HG02642 (cell line): ENCODE data around the gene HDAC4.

Experiments
- ATAC-seq: cut with Tn5 transposase; IDR thresholded peaks from one replicate; pipeline ENCODE4 v1.9.1; 2021; ENCODE audit warnings: mild to moderate bottlenecking; ENCODE audit not compliant: unreplicated experiment, poor library complexity

Gene HDAC4

DNA sequence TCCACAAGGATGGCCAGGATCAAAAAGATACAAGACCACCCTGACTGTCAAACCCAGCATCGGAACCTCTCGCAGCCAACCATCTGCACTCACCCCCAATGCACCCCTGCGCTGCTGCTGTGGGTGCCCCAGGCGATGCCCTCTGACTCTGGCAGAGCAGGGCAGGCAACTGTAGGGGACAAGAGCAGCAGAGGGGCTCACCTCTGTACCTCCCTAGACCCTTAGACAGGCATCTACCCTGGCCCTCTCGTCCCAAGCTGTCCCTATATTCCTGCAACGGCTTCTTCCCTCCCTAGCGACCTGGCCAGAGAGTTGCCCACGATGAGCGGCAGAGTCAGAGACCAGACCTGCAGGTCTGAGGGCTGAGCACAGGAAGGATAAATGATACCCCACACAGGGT is 128.2 kb downstream of the HDAC4 start:
- ATAC-seq: no peak

DNA sequence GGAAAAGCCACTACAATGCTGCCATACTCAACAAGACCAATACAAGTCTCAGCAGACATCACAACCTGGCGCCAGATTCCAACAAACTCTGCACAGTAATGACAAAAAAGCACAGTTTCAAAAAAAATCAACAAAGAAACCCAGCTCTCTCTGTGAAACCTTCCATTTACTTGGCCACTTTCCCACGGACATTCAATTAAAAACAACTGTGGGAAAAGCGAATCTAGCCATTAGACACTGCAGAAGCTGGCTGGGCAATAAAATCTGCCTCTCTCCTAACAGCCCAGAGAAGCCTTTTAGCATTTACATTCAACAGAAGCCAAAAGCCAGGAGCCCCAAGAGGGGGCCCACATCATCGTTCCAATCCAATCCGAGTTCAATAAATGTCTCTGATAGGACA is 128.9 kb downstream of the HDAC4 start:
- no peak for ATAC-seq

DNA sequence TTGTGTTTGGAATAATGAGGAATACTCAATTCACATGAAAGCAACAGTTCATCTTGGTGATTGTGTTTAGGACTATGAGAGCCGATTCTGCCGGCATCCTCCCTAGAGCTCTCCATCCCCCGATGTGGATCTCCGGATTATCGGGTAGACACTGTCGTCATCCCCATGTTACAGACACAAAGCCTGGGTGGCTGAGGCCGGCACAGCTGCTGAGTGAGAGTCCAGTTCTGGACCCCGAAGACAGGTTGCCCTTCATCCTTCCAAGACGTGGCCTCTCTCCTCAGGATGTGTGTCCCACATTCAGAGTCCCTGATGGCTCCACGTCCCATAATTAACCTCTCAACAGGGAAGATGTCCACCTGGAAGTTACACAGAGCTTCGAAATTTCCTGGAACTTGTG is 129.3 kb downstream of the HDAC4 start:
- no peak for ATAC-seq

DNA sequence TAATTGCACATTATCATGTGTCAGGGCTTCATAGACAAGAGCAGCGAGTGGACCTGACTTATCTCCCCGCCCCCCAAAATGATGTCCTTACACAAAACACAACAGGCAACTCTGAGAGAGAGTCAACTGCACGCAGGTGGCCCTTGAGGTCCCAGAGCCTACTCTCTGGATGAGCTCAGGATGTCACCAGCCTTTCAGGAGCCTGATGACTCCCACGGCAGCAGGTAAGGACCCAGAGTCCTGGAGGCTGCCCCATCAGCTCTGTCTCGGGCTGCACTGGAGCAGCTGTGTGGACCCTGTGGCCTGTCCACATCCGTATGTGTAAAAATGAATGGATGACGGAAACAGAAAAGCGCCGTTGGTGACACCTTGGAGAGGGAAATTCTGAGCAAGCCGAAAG is 130.9 kb downstream of the HDAC4 start:
- ATAC-seq: no peak

DNA sequence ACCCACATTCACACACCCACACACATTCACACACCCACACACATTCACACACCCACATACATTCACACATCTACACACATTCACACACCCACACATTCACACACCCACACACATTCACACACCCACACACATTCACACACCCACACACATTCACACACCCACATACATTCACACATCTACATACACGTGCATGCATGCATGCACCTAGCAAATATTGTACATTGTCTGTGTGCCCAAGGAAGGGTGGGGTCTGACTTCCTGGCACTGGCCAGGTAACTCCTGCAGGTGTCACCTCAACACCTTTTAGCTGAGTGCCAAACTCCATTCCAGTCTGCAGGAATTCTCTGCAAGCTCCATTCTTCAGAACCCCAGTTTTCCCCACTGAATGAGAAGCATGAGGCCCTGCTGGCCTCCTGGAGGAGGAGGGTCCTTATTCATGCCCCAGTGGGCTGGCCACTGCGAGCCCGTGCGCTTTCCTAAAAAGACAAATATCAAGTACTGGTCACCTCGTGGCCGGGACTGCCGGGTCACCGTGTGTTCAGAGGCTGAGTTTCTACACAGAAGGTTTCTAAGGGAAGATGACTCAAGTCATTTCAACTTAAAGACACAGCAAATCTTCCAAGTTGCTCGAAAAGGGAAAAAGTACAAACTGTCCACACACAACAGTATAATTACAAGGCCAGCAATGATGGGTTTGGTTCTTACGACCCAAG is 131.5 kb downstream of the HDAC4 start:
- no peak for ATAC-seq

DNA sequence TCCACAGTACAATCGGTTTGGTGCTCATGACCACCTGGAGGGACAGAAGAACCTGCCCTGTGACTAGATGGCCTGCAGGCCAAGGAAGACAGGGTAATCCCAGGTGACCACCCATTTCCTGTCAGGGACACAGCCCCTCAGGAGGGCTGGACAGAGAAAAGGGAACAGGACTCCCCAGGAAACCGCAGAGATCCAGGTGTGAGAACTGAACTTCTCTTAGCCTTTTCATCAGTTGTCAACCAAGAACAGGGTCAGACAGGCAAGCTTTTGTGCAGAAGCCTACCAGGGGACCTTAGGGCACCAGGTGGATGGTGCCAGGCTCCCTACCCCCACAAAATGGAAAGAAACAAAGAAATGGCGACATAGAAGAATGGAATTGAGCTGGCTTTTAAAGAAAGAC is 132.3 kb downstream of the HDAC4 start:
- no peak for ATAC-seq

DNA sequence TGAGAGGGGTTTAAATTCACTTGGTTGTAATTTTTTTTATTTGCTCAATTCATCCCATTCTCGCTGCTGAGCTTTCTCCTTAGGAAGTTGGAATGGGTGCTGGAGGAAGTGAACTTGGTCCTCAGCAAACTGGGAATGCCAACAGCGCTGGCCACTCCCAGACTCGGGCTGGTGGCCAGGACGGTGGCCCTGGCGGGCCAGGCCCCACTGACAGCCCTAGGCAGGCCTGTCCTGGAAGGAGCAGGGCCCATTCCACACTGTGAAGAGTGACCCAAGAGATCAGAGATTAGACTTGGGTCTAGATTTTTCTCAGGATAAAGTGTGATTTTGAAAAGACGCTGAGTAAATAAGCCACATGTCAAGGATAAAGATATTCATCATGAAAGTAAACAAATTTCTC is 132.7 kb downstream of the HDAC4 start:
- ATAC-seq: no peak

DNA sequence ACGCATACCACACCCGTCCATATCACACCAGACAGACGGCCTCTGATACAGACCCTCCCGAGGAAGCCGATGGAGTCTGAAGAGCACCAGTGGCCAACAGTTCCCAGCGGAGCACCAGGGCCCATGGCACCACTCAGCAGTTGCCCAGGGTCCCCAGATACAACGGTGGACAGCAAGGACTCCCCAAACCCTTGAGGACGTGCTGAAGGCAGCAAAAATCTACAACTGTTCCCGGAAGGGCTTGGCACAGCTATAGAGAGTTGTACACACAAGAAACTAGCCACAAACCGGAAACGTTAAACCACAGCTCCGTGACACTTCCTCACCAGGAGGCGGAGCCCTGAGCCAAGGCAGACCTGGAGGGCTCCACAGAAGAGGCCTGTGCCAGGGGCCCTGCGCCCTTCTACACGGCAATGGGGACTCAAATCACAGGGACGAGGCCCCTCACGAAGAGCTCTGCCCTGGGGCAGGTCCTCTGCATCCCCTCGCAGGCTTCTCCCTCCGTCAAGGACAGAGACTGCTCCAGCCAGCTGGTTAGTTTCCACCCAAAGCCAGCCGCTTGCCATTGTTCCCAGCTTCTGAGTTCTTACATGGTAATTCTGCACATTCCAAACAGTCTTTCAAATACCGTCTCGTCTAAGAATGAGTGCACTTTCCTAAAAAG is 133.4 kb downstream of the HDAC4 start:
- ATAC-seq: peak; percentile 92

DNA sequence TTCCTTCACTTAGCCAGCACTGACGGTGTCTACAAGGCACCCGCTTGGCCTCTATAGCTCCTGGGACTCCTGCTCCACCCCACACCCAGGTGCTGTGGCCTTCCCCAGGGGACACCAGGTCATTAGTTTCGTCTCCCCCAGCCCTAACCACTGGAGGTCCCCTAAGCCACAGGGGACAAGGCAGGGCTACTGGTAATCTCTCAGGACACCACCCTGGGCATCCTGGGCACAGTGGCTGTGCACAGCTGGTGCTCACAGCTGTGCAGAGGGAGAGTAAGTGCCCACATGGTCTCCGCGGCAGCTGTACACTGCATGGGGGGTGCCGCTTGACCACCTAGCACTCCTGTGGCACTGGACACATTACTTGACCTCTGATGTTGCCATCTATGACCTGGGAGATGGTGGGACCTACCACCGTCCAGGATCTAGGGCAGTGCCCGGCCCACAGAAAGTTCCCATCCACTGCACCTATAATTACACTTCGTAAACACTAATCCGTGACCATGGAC is 134.0 kb downstream of the HDAC4 start:
- ATAC-seq: peak; percentile 16

DNA sequence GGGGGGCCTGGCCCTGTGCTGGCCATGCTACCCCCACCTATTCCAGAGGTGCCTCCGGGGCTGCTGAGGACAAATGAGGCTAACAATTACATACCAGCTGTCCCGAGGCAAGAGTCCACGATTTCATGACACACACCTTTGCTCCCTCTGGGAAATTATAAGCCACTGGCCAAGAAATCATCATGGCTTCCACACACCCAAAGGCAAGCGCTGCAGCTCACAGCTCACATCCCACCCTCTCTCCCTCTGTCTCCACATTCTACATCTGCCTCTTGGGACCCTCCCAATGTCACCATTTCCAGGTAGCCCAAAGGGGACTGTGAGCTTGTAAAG is 134.4 kb downstream of the HDAC4 start:
- ATAC-seq: no peak

DNA sequence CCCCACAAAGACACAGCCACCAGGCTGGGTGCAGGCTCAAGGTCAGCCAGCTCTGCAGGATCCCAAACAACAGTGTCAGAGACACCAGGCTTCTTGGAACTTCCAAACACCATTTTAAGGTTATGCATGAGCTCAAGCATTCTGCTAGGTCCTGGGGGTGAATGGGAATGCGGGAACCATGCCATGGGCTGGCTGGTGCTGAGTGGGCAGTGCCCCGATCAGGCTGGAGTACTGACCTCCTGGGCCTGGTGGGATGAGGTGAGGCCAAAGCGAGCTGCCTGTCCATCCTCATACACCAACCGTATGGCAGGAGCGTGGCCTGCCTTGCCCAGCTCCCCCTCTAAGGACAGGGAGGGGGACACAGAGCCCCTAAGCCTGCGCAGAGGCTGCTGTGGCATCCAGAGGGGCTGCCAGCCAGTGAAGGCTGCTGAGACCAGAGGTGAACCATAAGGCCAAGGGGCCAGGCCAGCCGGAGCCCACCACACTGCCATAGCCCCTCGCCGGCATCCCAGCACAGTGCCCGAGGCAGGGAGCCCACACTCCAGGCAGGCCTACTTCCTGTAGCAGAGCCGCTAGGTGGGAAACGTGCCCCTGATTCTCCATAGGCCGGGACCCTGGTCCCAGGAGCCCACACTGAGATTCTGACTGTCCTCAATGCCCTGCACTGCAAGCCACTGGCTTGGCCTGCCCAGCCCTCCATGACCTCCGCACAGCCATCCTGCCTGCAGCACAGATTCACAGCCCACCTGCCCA is 135.0 kb downstream of the HDAC4 start:
- ATAC-seq: no peak

DNA sequence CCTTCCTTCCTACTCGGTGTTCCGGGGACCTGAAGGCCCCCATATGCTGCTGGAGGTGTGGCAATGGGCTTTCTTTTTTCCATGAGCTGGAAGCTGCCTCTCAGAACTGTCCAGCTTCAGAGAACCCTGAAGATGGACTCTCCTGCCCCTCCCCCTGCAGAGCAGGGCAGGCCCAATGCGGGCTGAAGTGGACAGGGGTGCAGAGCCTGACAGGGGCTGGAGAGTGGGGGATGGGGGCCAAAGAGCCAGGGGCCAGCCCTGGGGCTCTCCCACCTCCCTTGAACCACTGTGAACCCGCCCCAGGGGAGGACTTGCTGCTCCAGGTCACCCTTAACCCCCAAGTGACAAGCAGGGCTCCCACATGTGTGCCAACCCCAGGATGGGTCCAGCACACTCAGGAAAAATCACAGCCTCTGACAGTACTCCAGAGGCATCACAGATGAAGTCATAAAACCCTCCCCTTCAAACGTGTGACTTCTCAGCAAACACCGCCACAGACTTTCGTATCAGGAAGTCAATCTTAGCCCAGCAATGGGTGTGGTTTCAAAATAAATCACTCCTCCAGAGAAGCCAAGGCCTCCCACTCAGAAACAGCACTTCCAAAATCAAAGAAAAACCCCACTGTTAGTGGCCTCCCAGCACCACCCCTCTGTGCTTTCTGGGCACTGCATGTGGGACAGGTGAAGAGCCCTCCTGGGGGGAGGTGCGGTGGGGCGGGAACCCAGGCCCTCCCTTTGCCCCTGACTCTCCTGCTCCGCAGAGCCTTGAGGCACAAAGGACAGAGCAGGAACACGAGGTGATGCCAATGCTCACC is 135.8 kb downstream of the HDAC4 start:
- ATAC-seq: no peak

DNA sequence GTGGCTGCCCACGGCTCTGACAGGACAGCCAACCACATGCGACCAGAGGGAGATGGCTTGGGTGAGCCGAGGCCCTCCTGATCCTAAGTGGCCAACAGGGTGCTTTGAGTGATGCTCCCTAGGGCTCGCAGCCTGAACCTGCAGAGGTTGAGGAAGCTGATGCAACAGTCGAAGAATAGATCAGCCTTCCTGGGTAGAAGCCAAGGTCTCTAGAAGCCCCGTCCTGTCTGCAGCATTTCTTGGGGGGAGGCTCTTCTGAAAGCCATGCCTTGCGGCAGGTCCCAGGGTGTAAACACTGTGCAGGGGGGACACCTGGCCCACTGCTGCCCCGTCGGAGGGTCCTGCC is 136.4 kb downstream of the HDAC4 start:
- no peak for ATAC-seq

DNA sequence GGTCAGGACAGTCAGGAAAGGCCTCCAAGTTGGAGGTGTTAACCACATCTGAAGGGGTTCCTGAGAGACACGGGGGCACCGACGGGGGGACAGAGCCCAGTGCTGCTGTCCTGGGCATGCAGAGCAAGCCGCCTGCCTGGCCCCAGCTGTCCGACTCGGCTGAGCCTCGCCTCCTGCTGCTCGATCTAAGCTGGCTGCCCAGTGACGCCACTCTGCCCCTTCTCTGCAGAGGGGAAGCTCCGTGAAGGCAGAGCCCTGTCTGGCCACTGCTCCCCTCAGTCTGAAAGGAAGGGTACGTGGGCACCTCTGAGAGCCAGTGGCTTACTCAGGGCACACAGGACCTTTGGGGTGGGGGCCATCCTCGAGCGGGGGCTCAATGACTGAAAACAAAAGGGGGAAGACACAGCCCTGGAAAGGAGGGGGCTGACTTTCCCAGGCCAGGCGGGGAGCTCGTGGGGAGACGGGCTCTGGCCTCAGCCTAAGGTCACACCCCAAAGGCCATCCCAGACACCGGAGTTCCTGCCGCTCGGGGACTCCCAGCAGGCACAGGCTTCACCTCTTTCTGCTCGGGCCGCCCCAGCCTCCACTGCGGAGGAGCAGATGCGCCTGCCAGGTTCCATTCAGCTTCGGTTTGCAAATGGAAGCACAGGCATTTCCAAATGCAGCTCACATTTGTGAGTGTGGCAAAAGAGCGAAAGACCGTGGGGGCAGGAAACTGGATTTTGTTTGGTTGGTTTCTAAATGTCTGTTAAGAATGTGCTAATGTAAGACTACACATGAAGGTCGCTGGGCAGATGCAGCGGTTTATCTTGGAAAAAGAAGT is 136.9 kb downstream of the HDAC4 start:
- no peak for ATAC-seq

DNA sequence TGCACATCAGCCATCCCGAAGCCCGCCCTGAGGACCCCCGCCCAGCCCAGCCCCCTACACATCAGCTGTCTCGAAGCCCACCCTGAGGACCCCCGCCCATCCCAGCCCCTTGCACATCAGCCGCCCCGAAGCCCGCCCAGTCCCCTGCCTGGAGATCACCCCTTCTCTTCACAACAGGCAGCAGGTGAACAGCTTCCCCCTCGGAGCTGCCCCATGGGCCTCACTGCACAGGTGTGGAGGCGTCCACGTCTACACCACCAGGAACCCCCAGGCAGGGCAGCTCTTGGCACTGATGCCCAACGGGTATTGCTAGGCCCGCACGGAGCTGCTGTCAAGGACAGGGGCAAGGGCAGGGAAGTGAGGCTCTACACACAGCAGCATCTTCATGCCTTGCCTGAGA is 137.6 kb downstream of the HDAC4 start:
- no peak for ATAC-seq

DNA sequence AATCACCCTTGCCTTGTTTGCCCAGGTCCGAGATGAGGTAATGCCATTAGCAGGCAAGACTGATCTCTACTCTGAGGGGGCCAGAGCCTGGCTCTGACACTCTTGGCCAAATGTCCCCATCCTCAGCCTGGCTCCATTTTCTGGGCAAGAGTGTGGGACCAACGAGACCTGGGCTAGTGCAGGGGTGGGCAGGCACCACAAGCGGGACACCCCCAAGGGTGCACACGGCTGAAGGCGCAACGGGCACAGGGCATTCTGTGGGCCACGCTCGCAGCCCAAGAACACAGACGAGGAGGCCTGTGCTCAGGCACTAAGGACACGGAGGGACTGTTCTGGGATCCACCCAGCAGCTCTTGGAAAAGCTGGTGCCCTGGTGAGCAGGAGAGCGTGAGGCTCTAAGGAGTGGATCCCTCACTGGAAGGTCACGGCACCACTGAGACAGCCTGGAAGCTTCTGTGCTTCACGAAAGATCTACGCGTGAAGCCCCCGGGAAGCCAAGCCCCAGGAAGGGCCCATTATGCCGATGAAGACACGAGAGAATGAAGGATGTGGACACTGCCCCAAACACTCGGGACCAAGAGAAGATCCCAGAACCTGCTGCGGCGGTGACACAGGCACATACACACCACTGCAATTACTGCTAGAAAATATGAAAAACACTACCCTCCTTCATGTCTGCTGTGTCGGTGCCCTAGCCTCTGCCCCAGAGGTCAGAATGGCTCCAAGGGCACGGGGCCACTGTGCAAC is 138.2 kb downstream of the HDAC4 start:
- ATAC-seq: no peak

DNA sequence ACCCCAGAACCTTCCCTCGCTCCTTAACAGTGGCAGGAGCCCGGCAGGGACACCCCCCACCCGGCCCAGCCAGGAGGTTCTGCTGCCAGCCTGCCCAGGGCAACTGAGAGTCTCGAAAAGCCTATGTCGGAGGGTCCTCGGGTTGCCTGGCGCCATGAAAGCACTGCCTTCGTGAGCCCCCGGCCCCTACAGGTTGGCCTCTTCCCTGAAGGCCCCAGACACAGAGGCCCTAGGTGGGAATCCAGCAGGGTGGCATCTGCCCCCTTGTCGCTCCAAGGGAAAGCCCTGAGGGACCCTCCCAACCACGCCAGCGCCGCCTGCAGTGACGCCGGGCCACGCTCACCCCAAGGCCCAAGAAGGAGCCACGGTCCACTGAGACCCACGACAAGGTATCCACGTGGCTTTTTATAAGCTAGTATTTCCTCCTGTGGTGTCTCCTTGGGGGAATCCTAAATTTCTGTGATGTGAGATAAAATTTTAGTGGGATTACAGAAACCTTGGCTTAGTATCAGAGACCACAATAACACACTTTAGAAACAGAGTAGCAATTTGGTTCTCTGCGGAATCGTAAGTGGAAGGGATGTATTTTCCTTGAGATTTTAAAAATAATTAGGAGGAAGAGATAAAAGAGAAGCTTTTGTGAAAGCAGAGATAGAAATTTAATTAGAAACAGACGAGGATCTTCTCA is 138.9 kb downstream of the HDAC4 start:
- ATAC-seq: no peak

DNA sequence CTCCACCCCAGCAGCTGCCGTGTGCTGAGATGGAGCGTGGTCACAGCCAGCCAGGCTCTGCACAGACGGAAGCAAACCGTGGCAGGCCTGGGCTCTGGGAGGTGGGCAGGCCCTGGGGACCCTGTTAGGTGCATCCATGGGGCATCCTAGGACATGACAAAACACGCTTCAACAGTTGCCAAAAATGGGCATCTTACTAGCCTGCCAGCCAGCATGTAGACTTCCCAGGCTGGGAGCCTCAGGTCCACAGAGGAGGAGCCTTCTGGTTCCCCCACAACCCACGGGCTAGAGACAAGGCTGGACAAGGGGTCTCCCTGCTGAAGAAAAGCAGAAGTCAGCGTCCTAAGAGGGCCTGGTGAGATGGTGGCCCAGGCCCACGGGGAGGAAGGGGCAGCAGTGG is 139.5 kb downstream of the HDAC4 start:
- ATAC-seq: no peak
